Measurements from ENCODE around the gene NUAK2. TPM values are rescaled to one million over a fixed set of nuclear protein-coding genes. Genes with fewer than 3 reads are reported as not detected.
"Not testable (repeated sequence)": the region's sequence is repeated elsewhere in the genome, so short reads cannot be mapped to it uniquely, and the experiment has no call there.

Gene NUAK2
- total and polyA plus RNA-seq, 4 donors: 1.3 to 2.8 (median 1.6) TPM

- H3K27ac ChIP-seq (ENCODE audit: low read depth, low read length): peak overlapping the region; percentile 54
- H3K4me1 ChIP-seq (ENCODE audit: control insufficient read depth, insufficient read depth, low read length): peaks cover 29% of the 10 kb centered on the region
- H3K9me3 ChIP-seq (ENCODE audit: control insufficient read depth, insufficient read depth, low read length): no peaks in the 10 kb centered on the region
- peak in 2 of 6 donors; percentile 84 to 87 for DNase-seq (ENCODE audit: low read depth in 4 of 6, low spot score in 6 of 6)
- peaks cover 24% of the 10 kb centered on the region for H3K36me3 ChIP-seq (ENCODE audit: control insufficient read depth, insufficient read depth, low read length)
- no peak overlapping the region for H3K4me3 ChIP-seq (ENCODE audit: low read depth, low read length)
- WGBS (ENCODE audit: insufficient coverage): 27% methylated on average over 6 of the region's 14 CpGs
- no peaks in the 10 kb centered on the region for H3K27me3 ChIP-seq (ENCODE audit: control insufficient read depth, insufficient read depth, low read length)
These were observed 20.2 kb downstream of the NUAK2 start for GRCh38 chr1:205301205-205301821.

- 88% methylated on average over 6 of the region's 9 CpGs for WGBS (ENCODE audit: insufficient coverage)
- DNase-seq (ENCODE audit: low read depth in 4 of 6, low spot score in 6 of 6): no peak
- Histone ChIP-seq H3K4me3 (ENCODE audit: low read depth, low read length) (no peak overlapping the region), H3K9me3 (ENCODE audit: control insufficient read depth, insufficient read depth, low read length) (no peaks in the 10 kb centered on the region), H3K36me3 (ENCODE audit: control insufficient read depth, insufficient read depth, low read length) (peaks cover 20% of the 10 kb centered on the region), H3K27me3 (ENCODE audit: control insufficient read depth, insufficient read depth, low read length) (no peaks in the 10 kb centered on the region), H3K4me1 (ENCODE audit: control insufficient read depth, insufficient read depth, low read length) (peaks cover 29% of the 10 kb centered on the region), H3K27ac (ENCODE audit: low read depth, low read length) (no peak overlapping the region)
These were observed 21.4 kb downstream of the NUAK2 start for GRCh38 chr1:205300149-205300548.

- peaks cover 5% of the 10 kb centered on the region for H3K36me3 ChIP-seq (ENCODE audit: control insufficient read depth, insufficient read depth, low read length)
- 80% methylated on average over 5 of the region's 9 CpGs for WGBS (ENCODE audit: insufficient coverage)
- peaks cover 35% of the 10 kb centered on the region for H3K4me1 ChIP-seq (ENCODE audit: control insufficient read depth, insufficient read depth, low read length)
- H3K4me3 ChIP-seq (ENCODE audit: low read depth, low read length): no peak overlapping the region
- no peaks in the 10 kb centered on the region for H3K27me3 ChIP-seq (ENCODE audit: control insufficient read depth, insufficient read depth, low read length)
- DNase-seq (ENCODE audit: low read depth in 4 of 6, low spot score in 6 of 6): peak in 1 of 6 donors; percentile 90
- H3K9me3 ChIP-seq (ENCODE audit: control insufficient read depth, insufficient read depth, low read length): no peaks in the 10 kb centered on the region
- H3K27ac ChIP-seq (ENCODE audit: low read depth, low read length): no peak overlapping the region
These were observed 23.2 kb downstream of the NUAK2 start for GRCh38 chr1:205298191-205298994.

- not testable (repeated sequence) for H3K27me3 ChIP-seq (ENCODE audit: control insufficient read depth, insufficient read depth, low read length); H3K4me3 ChIP-seq (ENCODE audit: low read depth, low read length); H3K9me3 ChIP-seq (ENCODE audit: control insufficient read depth, insufficient read depth, low read length); H3K27ac ChIP-seq (ENCODE audit: low read depth, low read length); DNase-seq (ENCODE audit: low read depth in 4 of 6, low spot score in 6 of 6); H3K36me3 ChIP-seq (ENCODE audit: control insufficient read depth, insufficient read depth, low read length)
- WGBS (ENCODE audit: insufficient coverage): 94% methylated on average over 3 of the region's 5 CpGs
- H3K4me1 ChIP-seq (ENCODE audit: control insufficient read depth, insufficient read depth, low read length): peaks cover 35% of the 10 kb centered on the region
These were observed 23.9 kb downstream of the NUAK2 start for GRCh38 chr1:205297546-205298177.

GRCh38 chr1:205296154-205296553 is 25.4 kb downstream of the NUAK2 start:
- no peaks in the 10 kb centered on the region for H3K27me3 ChIP-seq (ENCODE audit: control insufficient read depth, insufficient read depth, low read length)
- no peak for DNase-seq (ENCODE audit: low read depth in 4 of 6, low spot score in 6 of 6)
- H3K4me1 ChIP-seq (ENCODE audit: control insufficient read depth, insufficient read depth, low read length): peaks cover 25% of the 10 kb centered on the region
- whole genome bisulfite sequencing (ENCODE audit: insufficient coverage): 92% methylated on average over 2 of the region's 2 CpGs
- no peaks in the 10 kb centered on the region for H3K9me3 ChIP-seq (ENCODE audit: control insufficient read depth, insufficient read depth, low read length)
- no peak overlapping the region for H3K27ac ChIP-seq (ENCODE audit: low read depth, low read length)
- H3K4me3 ChIP-seq (ENCODE audit: low read depth, low read length): no peak overlapping the region
- no peaks in the 10 kb centered on the region for H3K36me3 ChIP-seq (ENCODE audit: control insufficient read depth, insufficient read depth, low read length)

- 86% methylated on average over 2 of the region's 5 CpGs for WGBS (ENCODE audit: insufficient coverage)
- no peak for DNase-seq (ENCODE audit: low read depth in 4 of 6, low spot score in 6 of 6)
- Histone ChIP-seq H3K4me3 (ENCODE audit: low read depth, low read length) (no peak overlapping the region), H3K27ac (ENCODE audit: low read depth, low read length) (no peak overlapping the region), H3K4me1 (ENCODE audit: control insufficient read depth, insufficient read depth, low read length) (peaks cover 13% of the 10 kb centered on the region), H3K9me3 (ENCODE audit: control insufficient read depth, insufficient read depth, low read length) (no peaks in the 10 kb centered on the region), H3K27me3 (ENCODE audit: control insufficient read depth, insufficient read depth, low read length) (no peaks in the 10 kb centered on the region), H3K36me3 (ENCODE audit: control insufficient read depth, insufficient read depth, low read length) (no peaks in the 10 kb centered on the region)
These were observed 26.6 kb downstream of the NUAK2 start for GRCh38 chr1:205294934-205295333.

GRCh38 chr1:205294175-205294917 is 27.2 kb downstream of the NUAK2 start:
- Histone ChIP-seq H3K9me3 (ENCODE audit: control insufficient read depth, insufficient read depth, low read length) (no peaks in the 10 kb centered on the region), H3K27ac (ENCODE audit: low read depth, low read length) (no peak overlapping the region), H3K27me3 (ENCODE audit: control insufficient read depth, insufficient read depth, low read length) (no peaks in the 10 kb centered on the region), H3K36me3 (ENCODE audit: control insufficient read depth, insufficient read depth, low read length) (no peaks in the 10 kb centered on the region), H3K4me1 (ENCODE audit: control insufficient read depth, insufficient read depth, low read length) (peaks cover 13% of the 10 kb centered on the region), H3K4me3 (ENCODE audit: low read depth, low read length) (no peak overlapping the region)
- 85% methylated on average over 4 of the region's 6 CpGs for WGBS (ENCODE audit: insufficient coverage)
- no peak for DNase-seq (ENCODE audit: low read depth in 4 of 6, low spot score in 6 of 6)

GRCh38 chr1:205293350-205294074 is 28.0 kb downstream of the NUAK2 start:
- Histone ChIP-seq H3K36me3 (ENCODE audit: control insufficient read depth, insufficient read depth, low read length) (no peaks in the 10 kb centered on the region), H3K4me1 (ENCODE audit: control insufficient read depth, insufficient read depth, low read length) (peaks cover 13% of the 10 kb centered on the region), H3K27me3 (ENCODE audit: control insufficient read depth, insufficient read depth, low read length) (no peaks in the 10 kb centered on the region), H3K4me3 (ENCODE audit: low read depth, low read length) (no peak overlapping the region), H3K27ac (ENCODE audit: low read depth, low read length) (no peak overlapping the region), H3K9me3 (ENCODE audit: control insufficient read depth, insufficient read depth, low read length) (no peaks in the 10 kb centered on the region)
- DNase-seq (ENCODE audit: low read depth in 4 of 6, low spot score in 6 of 6): peak in 1 of 6 donors; percentile 27
- 75% methylated on average over 8 of the region's 10 CpGs for WGBS (ENCODE audit: insufficient coverage)

- DNase-seq (ENCODE audit: low read depth in 4 of 6, low spot score in 6 of 6): no peak
- no peaks in the 10 kb centered on the region for H3K36me3 ChIP-seq (ENCODE audit: control insufficient read depth, insufficient read depth, low read length)
- H3K4me1 ChIP-seq (ENCODE audit: control insufficient read depth, insufficient read depth, low read length): peaks cover 13% of the 10 kb centered on the region
- WGBS (ENCODE audit: insufficient coverage): 92% methylated on average over 4 of the region's 6 CpGs
- H3K27ac ChIP-seq (ENCODE audit: low read depth, low read length): no peak overlapping the region
- H3K27me3 ChIP-seq (ENCODE audit: control insufficient read depth, insufficient read depth, low read length): no peaks in the 10 kb centered on the region
- H3K9me3 ChIP-seq (ENCODE audit: control insufficient read depth, insufficient read depth, low read length): no peaks in the 10 kb centered on the region
- no peak overlapping the region for H3K4me3 ChIP-seq (ENCODE audit: low read depth, low read length)
These were observed 29.9 kb downstream of the NUAK2 start for GRCh38 chr1:205291596-205291995.

All from spinal cord (tissue), 10 donors.